A673 (cell line): Measurements from ENCODE around the gene PEPD.

Source experiments
- CTCF ChIP-seq: fragments of 300-800, 200-600 bp; sonication (generic); conservative IDR thresholded peaks from 2 replicates; pipeline ENCODE4 v1.5.1; 2017; ENCODE audit warnings: low read depth, mild to moderate bottlenecking, antibody characterized with exemption, low read length, moderate library complexity, mixed read lengths
- EZH2 ChIP-seq: fragments of 200-600 bp; sonication (generic); IDR thresholded peaks from 2 replicates; pipeline ENCODE4 v1.6.1; 2017; ENCODE audit warnings: borderline replicate concordance, low read depth, mild to moderate bottlenecking, mixed read lengths, antibody characterized with exemption, low read length; ENCODE audit not compliant: poor library complexity, severe bottlenecking

- TF ChIP-seq CTCF: no peak
- TF ChIP-seq EZH2: no peak
Observed at GRCh38 chr19:33376941-33377557, 144.5 kb downstream of the PEPD start.
